Measurements from ENCODE around the gene RPS28. TPM values are rescaled to one million over a fixed set of nuclear protein-coding genes. Genes with fewer than 3 reads are reported as not detected.
A peak's percentile ranks its signal among the peaks of the same experiment; 100 is the strongest.
"Not testable (repeated sequence)": the region's sequence is repeated elsewhere in the genome, so short reads cannot be mapped to it uniquely, and the experiment has no call there.

Gene RPS28
- total and polyA plus RNA-seq, 10 donors = 356 to 2,442 (median 1,570) TPM

DNA sequence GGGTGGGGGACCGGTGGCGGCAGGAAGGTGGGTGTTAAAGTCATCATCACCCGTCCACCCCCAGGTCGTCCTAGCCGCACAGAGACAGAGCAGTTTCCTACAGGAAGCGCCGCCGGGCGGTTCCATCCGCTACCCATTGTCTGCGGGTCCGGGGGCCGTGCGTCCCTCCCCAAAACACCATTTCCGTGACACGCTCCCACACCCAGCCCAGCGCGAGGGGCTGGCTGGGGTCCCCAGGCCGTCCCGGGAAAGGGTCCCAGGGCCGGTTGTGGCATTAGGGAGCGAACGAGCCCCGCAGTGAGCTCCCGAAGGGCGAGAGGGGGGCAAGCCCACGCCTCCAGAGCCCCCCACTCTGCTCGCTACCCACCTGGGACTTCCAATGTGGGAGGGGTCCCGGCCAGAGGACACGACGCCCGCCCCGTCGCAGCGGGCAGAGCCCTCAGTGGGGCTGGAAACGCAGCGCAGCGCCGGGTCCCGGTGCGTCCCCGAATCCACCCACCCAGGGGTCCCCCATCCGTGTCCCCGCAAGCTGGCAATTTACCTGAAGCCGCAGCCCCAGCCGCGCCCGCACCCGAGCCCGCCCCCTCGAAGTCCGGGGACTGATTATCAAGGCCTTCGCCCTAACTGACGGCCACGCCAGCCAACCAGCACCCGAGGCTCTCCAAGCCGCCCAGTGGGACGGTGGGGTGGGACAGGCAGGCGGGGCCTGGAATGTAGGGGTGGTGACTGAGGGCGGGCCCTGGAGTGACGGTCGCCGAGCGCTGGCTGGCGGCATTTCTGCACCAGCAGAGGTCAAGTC lies 21.6 kb downstream of the RPS28 start, which contains the start of gene KANK3:
Gene KANK3 (minus strand): TSS at position 579 of the 799 bp plus-strand sequence. CDS start 5,434 bp downstream, outside the sequence.
- intact Hi-C loops (cut with DNase I; ENCODE audit: low total_unique reads) = no loop called here
- Histone ChIP-seq H3K36me3 (no peaks in the 10 kb centered on the region), H3K4me1 (peaks cover 3 to 59% (median 30%) of the 10 kb centered on the region in 6 donors), H3K4me3 (peak within 1 kb of the TSS; percentile 51 to 77 (median 61)), H3K9me3 (no peaks in the 10 kb centered on the region), H3K27me3 (replicated peaks in 1 of 7) (peaks cover 0 to 59% (median 14%) of the 10 kb centered on the region in 7 donors), H3K27ac (peak within 1 kb of the TSS; percentile 76 to 95 (median 88))
- WGBS, 5 donors = 2 to 6% (median 2%) methylated on average over 41 to 65 of the region's 65 CpGs; no CpG with 5 or more reads in 1 of the 5 donors
- peak; percentile 18 to 65 (median 60) for TF ChIP-seq POLR2A (IDR thresholded peaks at IDR 0.05)
- TF ChIP-seq POLR2AphosphoS5 (IDR thresholded peaks at IDR 0.05) = peak; percentile 90 to 96 (median 94)
- TF ChIP-seq, protein P1, sequence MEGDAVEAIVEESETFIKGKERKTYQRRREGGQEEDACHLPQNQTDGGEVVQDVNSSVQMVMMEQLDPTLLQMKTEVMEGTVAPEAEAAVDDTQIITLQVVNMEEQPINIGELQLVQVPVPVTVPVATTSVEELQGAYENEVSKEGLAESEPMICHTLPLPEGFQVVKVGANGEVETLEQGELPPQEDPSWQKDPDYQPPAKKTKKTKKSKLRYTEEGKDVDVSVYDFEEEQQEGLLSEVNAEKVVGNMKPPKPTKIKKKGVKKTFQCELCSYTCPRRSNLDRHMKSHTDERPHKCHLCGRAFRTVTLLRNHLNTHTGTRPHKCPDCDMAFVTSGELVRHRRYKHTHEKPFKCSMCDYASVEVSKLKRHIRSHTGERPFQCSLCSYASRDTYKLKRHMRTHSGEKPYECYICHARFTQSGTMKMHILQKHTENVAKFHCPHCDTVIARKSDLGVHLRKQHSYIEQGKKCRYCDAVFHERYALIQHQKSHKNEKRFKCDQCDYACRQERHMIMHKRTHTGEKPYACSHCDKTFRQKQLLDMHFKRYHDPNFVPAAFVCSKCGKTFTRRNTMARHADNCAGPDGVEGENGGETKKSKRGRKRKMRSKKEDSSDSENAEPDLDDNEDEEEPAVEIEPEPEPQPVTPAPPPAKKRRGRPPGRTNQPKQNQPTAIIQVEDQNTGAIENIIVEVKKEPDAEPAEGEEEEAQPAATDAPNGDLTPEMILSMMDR (IDR thresholded peaks at IDR 0.05 in 8 of 11, conservative IDR thresholded peaks at IDR 0.05 in 3 of 11) = peak in 4 of 11 experiments; percentile 23 to 28 (median 28)
- DNase-seq = peak; percentile 97

DNA sequence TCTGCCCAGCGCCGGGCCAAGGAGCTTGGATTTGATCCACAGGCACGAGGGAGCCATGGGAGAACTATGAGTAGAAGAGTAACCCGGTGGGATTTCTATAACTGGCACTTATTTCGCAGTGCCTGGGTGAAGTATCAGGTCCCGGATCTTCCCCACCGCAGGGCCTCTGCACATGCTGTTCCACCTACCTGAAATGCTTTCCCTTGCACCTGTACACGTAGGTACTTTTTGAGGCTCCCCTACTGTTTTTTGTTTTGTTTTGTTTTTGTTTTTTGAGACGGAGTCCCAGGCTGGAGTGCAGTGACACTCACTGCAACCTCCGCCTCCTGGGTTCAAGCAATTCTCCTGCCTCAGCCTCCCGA lies 22.2 kb downstream of the RPS28 start:
- peak overlapping the region in 7 of 8 donors; percentile 51 to 77 (median 67) for H3K4me3 ChIP-seq
- TF ChIP-seq POLR2AphosphoS5 (IDR thresholded peaks at IDR 0.05) = no peak
- TF ChIP-seq, protein P1 (IDR thresholded peaks at IDR 0.05 in 8 of 11, conservative IDR thresholded peaks at IDR 0.05 in 3 of 11) = peak in 1 of 11 experiments; percentile 3
- TF ChIP-seq POLR2A (IDR thresholded peaks at IDR 0.05) = no peak
- intact Hi-C loops (cut with DNase I; ENCODE audit: low total_unique reads) = no loop called here

DNA sequence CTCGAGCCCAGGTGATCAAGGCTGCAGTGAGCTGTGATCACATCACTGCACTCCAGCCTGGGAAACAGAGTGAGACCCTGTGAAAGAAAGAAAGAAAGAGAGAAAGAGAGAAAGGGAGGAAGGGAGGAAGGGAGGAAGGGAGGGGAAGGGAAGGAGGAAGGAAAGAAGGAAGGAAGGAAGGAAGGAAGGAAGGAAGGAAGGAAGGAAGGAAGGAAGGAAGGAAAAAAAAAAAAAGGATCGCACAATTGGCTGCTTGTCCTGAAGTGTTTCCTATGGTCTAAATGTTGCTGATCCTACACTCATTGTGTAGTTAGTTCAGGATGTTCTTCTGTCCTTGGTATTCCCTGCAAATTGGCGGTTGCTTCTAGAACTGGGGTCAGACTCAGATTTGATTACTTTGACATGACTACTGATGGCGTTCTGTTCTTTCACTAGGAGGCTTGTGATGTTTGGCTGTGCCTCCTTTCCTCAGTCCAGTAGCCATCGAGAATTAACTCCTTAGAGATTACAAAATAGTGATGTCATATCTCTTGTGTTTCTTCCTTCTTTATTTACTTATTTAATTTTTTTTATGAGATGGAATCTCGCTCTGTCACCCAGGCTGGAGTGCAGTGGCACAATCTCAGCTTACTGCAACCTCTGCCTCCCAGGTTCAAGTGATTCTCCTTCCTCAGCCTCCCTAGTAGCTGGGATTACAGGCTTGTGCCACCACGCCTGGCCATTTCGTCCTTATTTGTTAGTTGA lies 28.5 kb downstream of the RPS28 start:
- intact Hi-C loops (cut with DNase I; ENCODE audit: low total_unique reads) = loop anchor here (5.0 to 10.0 kb wide), 3 partner anchors 55 to 292 kb away; partner anchors contain the start of gene ZNF414
- WGBS, 5 donors = 56 to 73% (median 61%) methylated on average over 8 of the region's 8 CpGs
- Histone ChIP-seq H3K27ac (peak overlapping the region in 5 of 8 donors; percentile 10 to 57 (median 37)), H3K4me1 (peaks cover 0 to 54% (median 29%) of the 10 kb centered on the region in 6 donors), H3K27me3 (replicated peaks in 1 of 7) (peaks cover 0 to 43% (median 0%) of the 10 kb centered on the region in 7 donors)
- H3K4me3 ChIP-seq, H3K9me3 ChIP-seq, DNase-seq, H3K36me3 ChIP-seq: not testable (repeated sequence)

More for the DNA sequence above, 22.2 kb downstream of the RPS28 start:
- H3K9me3 ChIP-seq = no peaks in the 10 kb centered on the region
- H3K36me3 ChIP-seq = no peaks in the 10 kb centered on the region
- H3K27me3 ChIP-seq (replicated peaks in 1 of 7) = peaks cover 0 to 55% (median 14%) of the 10 kb centered on the region in 7 donors
- no peak for DNase-seq
- WGBS, 5 donors = 40 to 52% (median 43%) methylated on average over 11 of the region's 11 CpGs
- H3K27ac ChIP-seq = peak overlapping the region in 6 of 8 donors; percentile 76 to 95 (median 90)
- H3K4me1 ChIP-seq = peaks cover 3 to 60% (median 28%) of the 10 kb centered on the region in 6 donors

DNA sequence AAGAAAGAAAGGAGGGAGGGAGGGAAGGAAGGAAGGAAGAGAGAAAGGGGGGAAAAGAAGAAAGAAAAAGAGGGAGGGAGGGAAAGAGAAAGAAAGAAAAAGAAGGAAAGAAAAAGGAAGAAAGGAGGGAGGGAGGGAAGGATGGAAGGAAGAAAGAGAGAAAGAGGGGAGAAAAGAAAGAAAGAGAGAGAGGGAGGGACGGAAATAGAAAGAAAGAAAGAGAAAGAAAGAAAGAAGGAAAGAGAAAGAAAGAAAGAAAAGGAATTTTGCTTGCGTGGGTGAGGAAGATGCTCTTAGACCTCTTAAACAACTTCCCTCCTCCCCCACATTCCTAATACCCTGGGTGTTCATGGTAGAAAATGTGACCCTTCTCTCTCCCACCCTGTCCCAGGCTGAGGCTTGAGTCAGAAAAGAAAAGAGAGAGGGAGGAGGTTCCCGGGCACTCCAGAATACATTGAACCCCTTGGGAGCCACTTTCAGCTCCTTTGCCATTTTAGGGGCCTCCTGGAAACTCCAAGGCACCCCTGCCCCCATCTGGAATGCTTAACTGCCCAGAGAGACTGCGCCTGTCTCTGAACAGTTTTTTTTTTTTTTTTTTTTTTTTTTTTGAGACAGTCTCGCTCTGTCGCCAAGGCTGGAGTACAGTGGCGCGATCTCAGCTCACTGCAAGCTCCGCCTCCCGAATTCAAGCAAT lies 31.0 kb downstream of the RPS28 start:
- WGBS, 5 donors = 42 to 61% (median 48%) methylated on average over 10 of the region's 10 CpGs
- Histone ChIP-seq H3K4me3 (no peak overlapping the region), H3K36me3 (no peaks in the 10 kb centered on the region), H3K9me3 (peaks cover 0 to 7% (median 0%) of the 10 kb centered on the region in 8 donors), H3K4me1 (peaks cover 0 to 65% (median 35%) of the 10 kb centered on the region in 6 donors), H3K27ac (peak overlapping the region in 7 of 8 donors; percentile 8 to 54 (median 34)), H3K27me3 (replicated peaks in 1 of 7) (peaks cover 0 to 35% (median 0%) of the 10 kb centered on the region in 7 donors)
- no peak for DNase-seq
- TF ChIP-seq, protein P1 (IDR thresholded peaks at IDR 0.05 in 8 of 11, conservative IDR thresholded peaks at IDR 0.05 in 3 of 11) = no peak
- TF ChIP-seq POLR2AphosphoS5 (IDR thresholded peaks at IDR 0.05) = no peak
- TF ChIP-seq POLR2A (IDR thresholded peaks at IDR 0.05) = no peak
- intact Hi-C loops (cut with DNase I; ENCODE audit: low total_unique reads) = loop anchor here (5.0 to 10.0 kb wide), 3 partner anchors 53 to 290 kb away; partner anchors contain the start of gene ZNF414

DNA sequence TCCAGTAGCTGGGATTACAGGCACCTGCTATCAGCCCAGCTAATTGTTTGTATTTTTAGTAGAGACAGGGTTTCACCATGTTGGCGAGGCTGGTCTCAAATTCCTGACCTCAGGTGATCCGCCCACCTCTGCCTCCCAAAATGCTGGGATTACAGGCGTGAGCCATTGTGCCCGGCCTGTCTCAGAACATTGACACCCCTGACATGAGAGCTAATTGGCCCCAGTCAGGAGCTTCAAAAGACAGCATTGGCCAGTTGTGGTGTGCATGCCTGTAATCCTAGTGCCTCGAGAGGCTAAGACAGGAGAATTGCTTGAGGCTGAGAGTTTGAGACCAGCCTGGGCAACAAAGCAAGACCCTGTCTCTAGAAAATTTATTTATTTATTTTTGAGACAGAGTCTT lies 31.5 kb downstream of the RPS28 start:
- not testable (repeated sequence) for H3K9me3 ChIP-seq, DNase-seq, H3K4me3 ChIP-seq, H3K36me3 ChIP-seq
- intact Hi-C loops (cut with DNase I; ENCODE audit: low total_unique reads) = loop anchor here (5.0 to 10.0 kb wide), 3 partner anchors 52 to 289 kb away; partner anchors contain the start of gene ZNF414
- peak overlapping the region in 7 of 8 donors; percentile 8 to 54 (median 34) for H3K27ac ChIP-seq
- H3K27me3 ChIP-seq (replicated peaks in 1 of 7) = peaks cover 0 to 35% (median 0%) of the 10 kb centered on the region in 7 donors
- whole genome bisulfite sequencing, 5 donors = 68 to 85% (median 73%) methylated on average over 2 to 5 of the region's 5 CpGs
- peaks cover 0 to 61% (median 35%) of the 10 kb centered on the region in 6 donors for H3K4me1 ChIP-seq

Measured in spleen (tissue), 11 donors.